Measurements from ENCODE around the gene RBMS1. TPM values are rescaled to one million over a fixed set of nuclear protein-coding genes. Genes with fewer than 3 reads are reported as not detected.
A peak's percentile ranks its signal among the peaks of the same experiment; 100 is the strongest.

Gene RBMS1
- total and polyA plus RNA-seq, 7 donors: 8.4 to 43.2 (median 24.1) TPM

- peaks cover 71% of the 10 kb centered on the region for H3K4me1 ChIP-seq
These were observed 102.8 kb downstream of the RBMS1 start for GRCh38 chr2:160390544-160391455.

GRCh38 chr2:160389875-160390274 lies 103.7 kb downstream of the RBMS1 start:
- H3K4me3 ChIP-seq: no peak overlapping the region
- intact Hi-C loops (cut with DNase I): no loop called here
- no peak for DNase-seq
- H3K4me1 ChIP-seq: peaks cover 78% of the 10 kb centered on the region
- no peaks in the 10 kb centered on the region for H3K9me3 ChIP-seq
- H3K36me3 ChIP-seq (ENCODE audit: insufficient read depth in 1 of 2, low read depth in 1 of 2): no peaks in the 10 kb centered on the region
- H3K27me3 ChIP-seq (ENCODE audit: insufficient read depth in 3 of 3, low read length in 2 of 3): no peaks in the 10 kb centered on the region
- no peak for ATAC-seq
- H3K27ac ChIP-seq: peak overlapping the region; percentile 56
- no peak for TF ChIP-seq CTCF (IDR thresholded peaks at IDR 0.05)

More at GRCh38 chr2:160390544-160391455, 102.8 kb downstream of the RBMS1 start:
- DNase-seq: no peak
- 44 to 61% (median 56%) methylated on average over 7 of the region's 7 CpGs for WGBS, 3 donors
- H3K36me3 ChIP-seq (ENCODE audit: insufficient read depth in 1 of 2, low read depth in 1 of 2): no peaks in the 10 kb centered on the region
- H3K4me3 ChIP-seq: no peak overlapping the region
- TF ChIP-seq CTCF (IDR thresholded peaks at IDR 0.05): no peak
- no peaks in the 10 kb centered on the region for H3K27me3 ChIP-seq (ENCODE audit: insufficient read depth in 3 of 3, low read length in 2 of 3)
- intact Hi-C loops (cut with DNase I): no loop called here
- H3K27ac ChIP-seq: peak overlapping the region; percentile 56
- ATAC-seq: no peak
- no peaks in the 10 kb centered on the region for H3K9me3 ChIP-seq

- 38 to 50% (median 41%) methylated on average over 12 of the region's 12 CpGs for WGBS, 3 donors
- Histone ChIP-seq H3K27ac (peak overlapping the region; percentile 79), H3K27me3 (ENCODE audit: insufficient read depth in 3 of 3, low read length in 2 of 3) (no peaks in the 10 kb centered on the region), H3K36me3 (ENCODE audit: insufficient read depth in 1 of 2, low read depth in 1 of 2) (no peaks in the 10 kb centered on the region), H3K4me3 (peak overlapping the region; percentile 20), H3K9me3 (no peaks in the 10 kb centered on the region), H3K4me1 (peaks cover 66% of the 10 kb centered on the region)
- peak; percentile 32 to 55 (median 42) for ATAC-seq
- TF ChIP-seq CTCF (IDR thresholded peaks at IDR 0.05): no peak
- intact Hi-C loops (cut with DNase I): no loop called here
- peak in 1 of 2 donors; percentile 49 for DNase-seq
These were observed 104.9 kb downstream of the RBMS1 start for GRCh38 chr2:160388464-160389263.

GRCh38 chr2:160387558-160388262 lies 105.9 kb downstream of the RBMS1 start:
- H3K4me1 ChIP-seq: peaks cover 61% of the 10 kb centered on the region
- intact Hi-C loops (cut with DNase I): loop anchor here in 1 of 2 donors (2.0 kb wide), 1 partner anchor 15 kb away; no protein-coding TSS in a partner anchor

More at GRCh38 chr2:160387558-160388262, 105.9 kb downstream of the RBMS1 start:
- Histone ChIP-seq H3K27me3 (ENCODE audit: insufficient read depth in 3 of 3, low read length in 2 of 3) (no peaks in the 10 kb centered on the region), H3K4me3 (no peak overlapping the region), H3K36me3 (ENCODE audit: insufficient read depth in 1 of 2, low read depth in 1 of 2) (no peaks in the 10 kb centered on the region), H3K27ac (peak overlapping the region; percentile 79), H3K9me3 (no peaks in the 10 kb centered on the region)
- no peak for TF ChIP-seq CTCF (IDR thresholded peaks at IDR 0.05)
- DNase-seq: peak; percentile 74 to 84
- peak; percentile 91 to 95 (median 93) for ATAC-seq
- 10 to 19% (median 14%) methylated on average over 3 of the region's 3 CpGs for WGBS, 3 donors
